ENCODE data around the gene GLYATL2. TPM values are rescaled to one million over a fixed set of nuclear protein-coding genes. Genes with fewer than 3 reads are reported as not detected.

Gene GLYATL2
- total RNA-seq, result 1 to 10 TPM in 1 of 4 donors, not detected in 3; 3.6 TPM

GRCh38 chr11:58844361-58845005 lies at the start of gene GLYATL2:
Gene GLYATL2 (minus strand): TSS chr11:58844704. CDS start chr11:58839612, 5,092 bp downstream.
- TF ChIP-seq EP300 (IDR thresholded peaks at IDR 0.05) (no peak), POLR2A (IDR thresholded peaks at IDR 0.05) (no peak), POLR2AphosphoS5 (IDR thresholded peaks at IDR 0.05) (no peak)
- TF ChIP-seq, protein P1, sequence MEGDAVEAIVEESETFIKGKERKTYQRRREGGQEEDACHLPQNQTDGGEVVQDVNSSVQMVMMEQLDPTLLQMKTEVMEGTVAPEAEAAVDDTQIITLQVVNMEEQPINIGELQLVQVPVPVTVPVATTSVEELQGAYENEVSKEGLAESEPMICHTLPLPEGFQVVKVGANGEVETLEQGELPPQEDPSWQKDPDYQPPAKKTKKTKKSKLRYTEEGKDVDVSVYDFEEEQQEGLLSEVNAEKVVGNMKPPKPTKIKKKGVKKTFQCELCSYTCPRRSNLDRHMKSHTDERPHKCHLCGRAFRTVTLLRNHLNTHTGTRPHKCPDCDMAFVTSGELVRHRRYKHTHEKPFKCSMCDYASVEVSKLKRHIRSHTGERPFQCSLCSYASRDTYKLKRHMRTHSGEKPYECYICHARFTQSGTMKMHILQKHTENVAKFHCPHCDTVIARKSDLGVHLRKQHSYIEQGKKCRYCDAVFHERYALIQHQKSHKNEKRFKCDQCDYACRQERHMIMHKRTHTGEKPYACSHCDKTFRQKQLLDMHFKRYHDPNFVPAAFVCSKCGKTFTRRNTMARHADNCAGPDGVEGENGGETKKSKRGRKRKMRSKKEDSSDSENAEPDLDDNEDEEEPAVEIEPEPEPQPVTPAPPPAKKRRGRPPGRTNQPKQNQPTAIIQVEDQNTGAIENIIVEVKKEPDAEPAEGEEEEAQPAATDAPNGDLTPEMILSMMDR (IDR thresholded peaks at IDR 0.05), result no peak
- no peak within 1 kb of the TSS for H3K27ac ChIP-seq
- no peak for ATAC-seq
- H3K4me3 ChIP-seq, result no peak within 1 kb of the TSS
- H3K9me3 ChIP-seq, result no peaks in the 10 kb centered on the region
- WGBS, 2 donors (ENCODE audit: low coverage in 1 of 2), result 36 to 41% methylated on average over 3 of the region's 3 CpGs
- no peaks in the 10 kb centered on the region for H3K36me3 ChIP-seq
- H3K4me1 ChIP-seq, result no peaks in the 10 kb centered on the region
- no peaks in the 10 kb centered on the region for H3K27me3 ChIP-seq

GRCh38 chr11:58893899-58894298 lies 49.4 kb upstream of the GLYATL2 start:
- H3K36me3 ChIP-seq, result no peaks in the 10 kb centered on the region
- no peak overlapping the region for H3K4me3 ChIP-seq
- H3K27ac ChIP-seq, result no peak overlapping the region
- H3K4me1 ChIP-seq, result no peaks in the 10 kb centered on the region
- TF ChIP-seq, protein P1 (IDR thresholded peaks at IDR 0.05), result no peak
- no peak for TF ChIP-seq POLR2AphosphoS5 (IDR thresholded peaks at IDR 0.05)
- 84% methylated on average over 2 of the region's 2 CpGs; no CpG with 5 or more reads in 1 of the 2 donors for WGBS, 2 donors (ENCODE audit: low coverage in 1 of 2)
- H3K9me3 ChIP-seq, result no peaks in the 10 kb centered on the region
- ATAC-seq, result no peak
- H3K27me3 ChIP-seq, result peaks cover 1% of the 10 kb centered on the region

DNA sequence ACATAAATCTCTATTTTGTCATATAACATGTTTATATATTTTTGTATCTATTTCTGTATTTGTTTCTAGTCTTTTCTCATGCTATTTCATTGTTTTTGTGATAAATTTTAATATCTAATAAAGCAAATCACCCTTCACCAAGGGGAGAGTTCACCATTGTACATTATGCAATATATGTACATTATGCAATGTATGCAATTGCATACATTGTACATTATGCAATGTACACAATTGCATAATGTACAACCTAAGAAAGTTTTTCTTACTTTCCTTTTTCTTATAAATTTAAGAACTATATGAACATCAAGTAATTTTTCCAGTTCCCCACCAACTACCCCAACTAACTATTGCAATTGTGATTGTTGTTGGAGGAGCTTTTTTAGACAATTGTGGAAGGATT lies 44.1 kb upstream of the GLYATL2 start:
- Histone ChIP-seq H3K27ac (no peak overlapping the region), H3K4me1 (no peaks in the 10 kb centered on the region), H3K36me3 (no peaks in the 10 kb centered on the region), H3K4me3 (no peak overlapping the region), H3K9me3 (no peaks in the 10 kb centered on the region), H3K27me3 (no peaks in the 10 kb centered on the region)
- TF ChIP-seq EP300 (IDR thresholded peaks at IDR 0.05), result no peak
- TF ChIP-seq, protein P1 (IDR thresholded peaks at IDR 0.05), result no peak
- no peak for TF ChIP-seq POLR2AphosphoS5 (IDR thresholded peaks at IDR 0.05)
- TF ChIP-seq POLR2A (IDR thresholded peaks at IDR 0.05), result no peak
- ATAC-seq, result no peak

- H3K9me3 ChIP-seq, result peaks cover 0 to 5% (median 0%) of the 10 kb centered on the region in 3 donors
- no peaks in the 10 kb centered on the region for H3K4me1 ChIP-seq
- no peaks in the 10 kb centered on the region for H3K36me3 ChIP-seq
- no peak for TF ChIP-seq EP300 (IDR thresholded peaks at IDR 0.05)
- TF ChIP-seq POLR2A (IDR thresholded peaks at IDR 0.05), result no peak
- no peak for TF ChIP-seq POLR2AphosphoS5 (IDR thresholded peaks at IDR 0.05)
- TF ChIP-seq, protein P1 (IDR thresholded peaks at IDR 0.05), result no peak
- no peak for ATAC-seq
- no peak overlapping the region for H3K4me3 ChIP-seq
- no peak overlapping the region for H3K27ac ChIP-seq
- H3K27me3 ChIP-seq, result no peaks in the 10 kb centered on the region
- 100% methylated on average over 1 of the region's 1 CpG; no CpG with 5 or more reads in 1 of the 2 donors for WGBS, 2 donors (ENCODE audit: low coverage in 1 of 2)
These were observed 42.9 kb upstream of the GLYATL2 start for GRCh38 chr11:58887452-58887851.

DNA sequence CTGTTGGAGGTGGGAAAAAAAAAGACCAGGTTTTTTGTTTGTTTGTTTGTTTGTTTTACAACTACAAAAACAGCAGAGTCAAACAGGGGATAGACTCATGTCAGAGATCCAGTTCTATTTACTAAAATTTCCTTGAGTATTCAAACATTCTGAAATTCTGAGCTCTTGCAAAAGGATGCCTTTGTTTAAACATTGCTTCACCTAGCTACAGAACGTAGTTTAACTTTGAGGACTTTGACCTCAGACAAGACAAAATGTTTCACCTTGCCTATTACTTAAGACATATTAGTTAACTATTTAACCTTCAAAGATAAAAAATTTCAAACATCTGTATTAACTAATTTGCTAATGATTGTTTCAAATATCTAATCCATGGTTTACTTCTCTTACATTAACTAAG lies 36.1 kb upstream of the GLYATL2 start:
- Histone ChIP-seq H3K4me1 (no peaks in the 10 kb centered on the region), H3K27me3 (no peaks in the 10 kb centered on the region), H3K9me3 (peaks cover 0 to 13% (median 0%) of the 10 kb centered on the region in 3 donors), H3K36me3 (no peaks in the 10 kb centered on the region), H3K4me3 (no peak overlapping the region), H3K27ac (no peak overlapping the region)
- WGBS, 2 donors (ENCODE audit: low coverage in 1 of 2), result 70 to 75% methylated on average over 1 of the region's 1 CpG
- no peak for ATAC-seq
- TF ChIP-seq POLR2A (IDR thresholded peaks at IDR 0.05), result no peak
- TF ChIP-seq, protein P1 (IDR thresholded peaks at IDR 0.05), result no peak
- no peak for TF ChIP-seq EP300 (IDR thresholded peaks at IDR 0.05)
- TF ChIP-seq POLR2AphosphoS5 (IDR thresholded peaks at IDR 0.05), result no peak

Measured in gastroesophageal sphincter (tissue), 4 donors.